HG03039 (cell line): ENCODE data around the gene RAMACL.
"Not testable (repeated sequence)": the region's sequence is repeated elsewhere in the genome, so short reads cannot be mapped to it uniquely, and the experiment has no call there.

ENCODE experiments used
- ATAC-seq: cut with Tn5 transposase; IDR thresholded peaks from one replicate; pipeline ENCODE4 v1.9.1; 2021; ENCODE audit warnings: mild to moderate bottlenecking, moderate library complexity; ENCODE audit not compliant: unreplicated experiment

RAMACL gene

DNA sequence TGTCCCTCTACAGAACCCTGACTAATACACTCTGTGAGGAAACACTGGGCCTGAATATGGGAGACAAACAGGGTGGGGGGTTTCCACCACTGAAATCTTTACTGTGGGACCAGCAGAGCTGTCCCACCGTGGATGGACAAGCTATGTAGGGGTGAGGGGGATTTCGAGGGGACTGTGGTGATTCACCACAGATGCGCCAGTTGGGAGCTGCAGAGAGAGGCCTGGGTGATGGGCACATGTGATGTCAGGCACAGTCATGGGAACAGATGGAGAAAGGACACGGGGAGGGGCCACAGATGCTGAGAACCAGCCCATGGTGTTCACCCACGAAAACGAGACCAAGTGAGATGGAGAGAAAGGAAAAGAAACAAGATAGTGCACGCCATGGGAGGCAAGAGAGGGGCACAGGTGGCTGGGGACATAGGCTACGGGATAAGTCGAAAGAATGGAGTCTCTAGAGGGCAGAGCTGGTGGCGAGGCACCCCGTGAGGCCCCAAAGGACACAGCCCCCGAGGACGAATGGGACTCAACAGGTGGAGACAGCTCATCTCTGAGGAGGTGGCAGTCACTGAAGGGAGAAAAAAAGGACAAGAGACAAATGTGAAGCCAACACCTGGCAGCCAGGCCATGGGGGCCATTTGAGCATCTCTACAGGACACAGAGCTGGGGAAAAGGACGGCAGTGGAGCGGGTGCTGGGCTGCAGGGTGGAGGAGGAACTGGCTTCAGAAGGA lies 10.5 kb upstream of the RAMACL start:
- ATAC-seq, result no peak

DNA sequence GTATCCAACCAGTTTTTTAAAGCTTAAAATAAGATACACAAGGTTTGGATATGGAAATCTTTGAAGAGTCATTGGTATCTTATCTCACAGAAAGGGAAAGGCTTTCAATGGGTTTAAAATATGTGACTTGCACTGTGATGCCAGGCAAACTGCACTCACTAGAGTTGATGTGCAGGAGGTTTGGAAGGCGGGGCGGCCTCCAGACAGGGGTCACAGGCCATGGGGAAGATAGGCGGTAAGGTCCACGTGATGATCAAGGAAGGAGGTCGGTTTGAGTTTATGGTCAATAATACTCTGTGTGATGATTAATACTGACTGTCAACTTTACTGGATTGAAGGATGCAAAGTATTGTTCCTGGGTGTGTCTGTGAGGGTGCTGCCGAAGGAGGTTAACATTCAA lies 9.5 kb upstream of the RAMACL start:
- ATAC-seq, result no peak

DNA sequence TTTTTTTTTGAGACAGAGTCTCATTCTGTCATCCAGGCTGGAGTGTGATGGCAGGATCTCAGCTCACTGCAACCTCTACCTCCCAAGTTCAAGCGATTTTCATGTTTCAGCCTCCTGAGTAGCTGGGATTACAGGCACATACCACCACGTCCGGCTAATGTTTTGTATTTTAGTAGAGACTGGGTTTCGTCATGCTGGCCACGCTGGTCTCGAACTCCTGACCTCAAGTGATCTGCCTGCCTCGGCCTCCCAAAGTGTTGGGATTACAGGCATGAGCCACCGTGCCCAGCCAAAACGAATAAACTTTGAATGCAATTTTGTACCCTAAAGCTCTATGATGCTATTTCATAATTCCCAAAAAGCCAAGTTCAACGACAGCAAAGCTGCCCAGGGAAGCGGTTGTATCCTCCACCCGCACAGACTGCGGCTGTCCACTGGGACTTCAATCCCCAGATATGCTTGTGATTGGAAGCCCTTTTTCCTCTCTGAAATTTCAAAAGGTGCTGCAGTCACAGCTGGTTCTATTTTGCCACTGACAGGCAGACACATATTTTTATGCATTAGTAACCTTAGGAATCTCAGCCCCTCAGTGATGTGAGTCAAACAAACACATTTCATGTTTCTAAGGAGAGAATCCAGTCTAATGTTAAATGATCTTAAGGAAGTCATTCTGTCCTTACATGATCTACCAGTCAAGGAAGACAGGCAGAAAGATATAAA lies 8.7 kb upstream of the RAMACL start:
- no peak for ATAC-seq

DNA sequence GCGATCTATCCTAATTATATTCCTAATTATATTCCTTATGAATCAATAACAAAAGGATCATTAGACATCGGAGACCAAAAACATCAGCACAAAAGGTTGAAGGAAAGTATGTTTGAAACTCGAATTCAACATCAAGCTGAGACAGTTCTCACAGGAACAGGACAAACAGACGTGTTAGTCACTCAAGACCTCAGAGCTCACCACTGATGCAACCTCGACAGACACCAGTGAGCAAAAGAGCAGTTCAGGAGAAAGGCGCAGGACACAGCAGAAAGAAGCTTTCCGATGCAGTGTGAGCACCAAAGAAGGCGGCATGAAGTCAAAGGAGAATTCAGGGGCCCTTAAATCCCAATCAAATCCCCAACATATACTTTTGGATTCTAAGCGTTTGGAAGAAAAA lies 6.3 kb upstream of the RAMACL start:
- no peak for ATAC-seq

DNA sequence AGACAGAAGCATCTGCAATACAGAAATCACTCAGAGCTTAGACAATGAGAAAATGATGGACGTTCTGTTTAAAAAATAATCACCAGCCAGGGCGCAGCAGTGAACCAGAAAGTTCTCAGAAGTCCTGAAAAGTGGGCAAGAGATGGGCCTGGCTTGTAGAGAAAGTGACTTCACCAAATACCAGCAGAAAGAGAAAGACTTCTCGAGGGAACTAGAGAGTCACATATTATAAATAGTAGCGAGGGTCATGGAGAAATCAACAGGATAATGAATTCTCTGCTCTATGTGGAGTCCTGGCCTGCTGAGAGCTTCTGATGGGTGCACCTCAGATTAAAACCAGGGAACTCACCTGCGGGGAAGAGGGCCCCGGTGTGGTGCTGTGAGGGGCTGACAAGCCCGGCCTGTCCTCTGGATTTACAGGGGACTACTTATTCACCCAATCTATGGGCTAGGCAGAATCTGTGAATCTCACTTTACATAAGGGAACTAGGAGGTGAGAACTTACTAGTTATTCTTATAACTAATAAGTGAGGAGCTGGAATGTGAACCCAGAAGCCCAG lies 5.6 kb upstream of the RAMACL start:
- ATAC-seq, result no peak

DNA sequence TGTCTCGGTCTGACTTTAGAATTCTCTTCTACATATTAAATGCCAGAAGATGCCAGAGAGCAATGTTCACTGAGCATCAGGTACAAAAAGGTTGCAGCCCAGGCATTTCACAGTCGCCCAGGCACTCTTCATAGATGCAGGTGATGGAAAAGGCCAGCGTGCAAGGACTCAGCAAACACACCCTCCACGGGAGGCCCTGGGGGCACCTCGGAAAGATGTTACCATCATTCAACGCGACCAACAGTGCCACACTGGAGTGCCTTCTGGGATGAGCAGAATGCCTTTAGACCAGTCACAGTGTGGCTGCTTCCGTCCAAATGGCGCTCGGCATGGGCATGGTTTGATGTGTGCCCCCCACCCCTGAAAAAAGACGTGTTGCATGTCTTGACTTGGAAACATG lies 4.5 kb upstream of the RAMACL start:
- ATAC-seq, result no peak

DNA sequence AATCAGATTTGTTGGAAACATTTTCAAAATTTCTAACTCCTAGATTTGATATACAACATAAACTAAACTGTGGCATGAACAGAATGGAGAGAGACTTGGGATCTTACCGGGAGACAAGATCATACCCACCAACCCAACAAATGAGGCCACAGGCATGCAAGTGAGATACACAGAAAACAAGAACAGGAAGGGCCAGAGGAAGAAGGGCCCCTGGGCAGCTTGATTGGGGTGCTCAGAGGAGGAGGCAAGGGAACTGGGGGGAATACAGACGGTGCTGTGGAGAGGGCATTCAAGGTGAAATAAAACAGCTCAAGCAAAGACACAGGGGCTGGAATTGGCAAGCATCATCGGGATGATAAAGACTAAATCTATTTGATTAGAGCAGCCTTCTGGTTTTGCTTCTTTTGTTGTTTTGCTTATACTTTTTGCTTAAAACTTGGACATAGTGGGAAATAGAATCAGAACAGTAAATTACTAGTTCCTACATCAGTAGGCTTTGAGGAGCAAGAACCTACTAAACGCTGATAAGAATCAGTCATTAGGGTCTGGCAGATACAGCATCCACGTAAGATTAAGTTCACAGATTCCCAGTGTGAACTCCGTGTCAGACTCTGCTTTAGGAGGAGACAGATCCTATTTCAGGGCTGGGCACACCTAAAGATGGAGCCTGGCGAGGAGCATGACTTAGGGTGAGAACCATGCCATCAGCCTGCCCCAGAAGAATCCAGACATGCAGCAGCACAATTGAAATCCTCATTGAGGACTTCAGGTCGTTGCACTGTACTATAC lies 3.5 kb upstream of the RAMACL start:
- ATAC-seq, result no peak

DNA sequence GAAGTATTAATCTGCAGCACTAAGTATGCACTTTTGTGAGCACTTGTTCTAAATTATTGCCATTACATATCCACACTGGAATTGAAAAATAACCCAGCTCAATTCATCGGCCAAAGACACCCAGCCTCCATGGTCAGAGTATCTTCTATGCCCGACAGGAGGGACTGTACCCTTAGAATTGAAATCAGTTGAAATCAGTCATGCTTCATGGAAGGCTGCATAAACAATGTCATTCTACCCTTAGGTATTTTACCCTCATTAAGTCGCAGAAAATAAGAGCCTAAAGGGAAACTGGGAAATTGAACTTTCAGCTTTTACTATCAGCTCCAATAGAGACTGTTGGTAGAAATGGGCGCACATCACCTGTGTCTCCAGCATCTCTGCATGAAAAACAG lies 2.9 kb upstream of the RAMACL start:
- peak; percentile 24 for ATAC-seq

DNA sequence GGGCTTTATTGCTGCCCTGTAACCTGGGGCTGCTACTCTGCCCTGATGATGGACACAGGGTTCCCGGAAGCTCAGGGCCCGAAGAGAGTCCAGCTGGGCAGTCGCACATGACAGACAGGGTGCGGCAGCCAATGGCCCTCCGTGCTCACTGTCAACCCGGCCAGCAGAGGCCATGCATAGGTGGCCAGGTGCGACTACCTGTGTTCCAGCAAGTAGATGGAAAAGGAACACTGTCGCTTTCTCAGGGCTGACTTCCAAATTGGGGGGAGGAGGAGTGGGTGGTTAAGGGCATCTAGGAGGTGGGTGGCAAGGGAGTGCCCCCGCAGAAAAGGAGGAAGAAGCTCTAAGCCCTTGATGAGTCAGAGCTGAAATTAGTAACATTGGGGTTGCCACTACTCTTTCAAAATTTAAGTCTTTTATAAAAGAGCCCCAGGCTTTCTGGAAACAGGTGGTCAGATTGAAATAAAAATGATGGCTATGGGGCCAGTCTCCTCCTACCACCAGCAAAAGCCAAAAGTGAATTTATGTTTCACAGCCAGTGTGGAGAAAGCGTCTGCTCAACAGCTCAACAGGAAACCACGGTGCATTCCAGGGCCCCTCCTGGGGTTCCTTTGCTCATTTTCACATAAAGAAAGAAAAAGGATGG lies 2.3 kb upstream of the RAMACL start:
- ATAC-seq, result peak; percentile 28

DNA sequence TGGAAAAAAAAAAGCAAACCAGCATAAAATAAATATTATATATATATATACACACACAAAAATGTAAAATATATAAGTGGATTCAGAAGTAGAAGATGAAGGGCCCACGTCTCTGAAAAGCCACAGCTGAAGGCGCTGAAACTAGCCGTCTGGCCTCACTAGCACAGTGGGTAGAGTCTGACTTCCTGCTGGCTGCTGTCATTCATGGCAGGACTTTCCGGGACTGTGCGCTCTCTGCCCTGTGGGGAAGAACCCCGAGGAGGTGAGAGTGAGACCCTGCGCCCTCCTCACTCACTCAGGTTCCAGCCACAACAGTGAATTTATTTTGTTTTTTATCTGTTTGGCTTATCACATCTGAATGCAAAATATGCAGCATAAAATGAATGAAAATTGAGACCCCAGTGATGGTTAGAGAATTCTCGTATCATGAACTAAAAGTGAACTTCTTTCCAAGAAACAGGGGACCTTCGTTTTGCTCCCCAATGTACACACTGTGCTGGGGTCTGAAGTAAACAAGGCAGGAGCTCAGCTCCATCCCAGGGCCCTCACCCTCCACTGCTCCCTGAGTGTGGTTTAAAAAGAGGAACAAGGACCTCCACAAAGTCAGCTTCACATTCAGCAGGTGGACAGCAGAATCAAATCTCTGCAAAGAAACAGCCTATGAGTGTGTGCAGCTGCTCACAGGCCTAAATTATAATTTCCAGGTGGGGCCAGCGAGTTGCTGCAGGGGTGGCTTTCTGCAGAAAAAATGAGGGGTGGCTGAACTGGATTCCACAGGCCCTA lies 1.3 kb upstream of the RAMACL start:
- ATAC-seq, result peak; percentile 49

DNA sequence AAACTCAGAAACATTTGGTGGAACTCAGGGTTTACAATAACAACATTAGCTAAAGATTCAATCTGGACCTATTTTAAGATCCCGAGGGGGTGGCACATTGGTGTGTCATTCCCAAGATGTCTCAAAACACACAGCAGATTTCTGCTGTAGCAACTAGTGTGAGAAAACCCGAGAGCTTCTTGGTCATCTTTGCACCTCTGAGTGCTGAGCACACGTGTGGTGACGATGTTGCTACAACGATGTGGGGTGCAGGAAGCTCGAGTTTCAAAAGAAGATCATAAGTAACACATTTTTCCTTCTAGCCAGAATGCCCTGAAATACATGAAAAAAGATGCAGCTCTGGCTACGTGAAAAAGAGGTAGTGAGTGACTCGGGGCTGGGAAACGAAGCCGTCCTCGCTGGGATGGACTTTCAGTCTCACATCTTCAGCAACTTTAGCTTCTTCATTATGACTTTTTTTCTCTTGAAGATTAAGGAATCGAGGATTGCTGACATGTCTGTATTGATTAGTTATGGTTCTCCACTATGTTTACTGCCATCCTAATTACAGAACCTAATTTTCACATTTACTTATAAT lies 1.5 kb downstream of the RAMACL start:
- ATAC-seq, result no peak

DNA sequence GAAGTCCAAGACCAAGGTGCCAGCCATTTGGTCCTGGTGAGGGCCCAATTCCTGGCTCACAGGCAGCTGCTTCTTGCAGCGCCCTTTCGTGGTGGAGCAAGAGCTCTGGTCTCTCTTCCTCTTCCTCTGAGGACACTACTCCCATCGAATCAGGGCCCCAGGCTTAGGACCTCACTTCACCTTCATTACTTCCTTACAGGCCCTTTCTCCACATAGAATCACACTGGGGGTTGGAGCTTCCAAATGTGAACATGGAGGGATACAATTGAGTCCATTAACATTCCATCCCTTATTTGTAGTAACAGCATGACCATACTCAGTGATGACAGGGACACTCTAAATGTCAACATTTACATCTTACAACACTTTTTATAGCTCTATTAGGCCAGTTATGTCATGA lies 2.3 kb downstream of the RAMACL start:
- no peak for ATAC-seq

DNA sequence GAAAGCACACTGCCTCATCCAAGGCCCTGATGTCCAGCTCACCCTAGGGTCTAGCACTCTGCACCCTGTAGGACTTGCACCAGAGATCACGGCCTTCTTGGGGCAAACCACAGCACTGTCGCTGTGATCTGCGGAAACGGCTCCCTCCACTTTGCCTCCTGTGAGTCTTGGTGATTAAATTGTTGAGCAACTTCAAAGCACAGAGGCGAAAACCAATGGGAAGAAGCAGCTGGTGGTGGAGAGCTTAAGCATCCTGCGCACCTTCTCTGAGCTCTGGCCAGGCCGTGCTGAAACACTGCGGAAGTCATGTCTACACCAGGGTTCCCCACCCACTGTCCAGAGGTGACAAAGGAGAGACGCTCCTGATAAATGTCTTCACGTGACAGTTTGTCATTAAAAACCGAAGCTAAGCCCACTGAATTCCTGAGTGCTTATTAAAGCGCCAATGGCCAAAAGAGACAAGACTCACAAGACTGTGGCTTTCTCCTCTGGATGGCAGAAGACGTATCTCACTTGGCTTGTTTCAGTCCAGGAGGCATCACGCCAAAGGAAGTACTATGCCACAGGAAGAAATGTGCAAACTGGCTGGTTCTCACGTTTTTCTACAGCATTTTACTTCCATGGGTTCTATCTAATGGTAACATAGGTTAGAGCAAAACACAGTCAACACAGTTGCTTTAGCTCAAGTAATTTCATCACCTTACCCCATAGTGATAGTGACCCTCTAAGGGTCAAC lies 3.1 kb downstream of the RAMACL start:
- ATAC-seq, result no peak

DNA sequence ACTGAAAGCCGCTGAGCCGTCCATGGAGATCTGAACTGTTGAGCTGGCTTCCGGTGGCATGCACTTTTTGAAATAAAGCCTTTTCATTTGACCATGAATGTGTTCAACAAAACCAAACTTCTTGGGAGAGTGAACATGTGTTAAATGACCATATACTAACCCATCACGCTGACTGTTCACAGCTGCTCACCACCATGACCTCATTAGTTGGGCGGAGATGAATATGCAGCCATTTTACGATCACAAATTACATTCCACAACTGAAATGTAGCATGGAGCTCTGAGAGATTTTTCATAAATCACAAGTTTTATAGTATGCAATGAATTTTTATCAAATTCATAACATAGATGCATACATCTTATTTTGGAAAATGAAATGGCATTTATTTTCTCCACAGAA lies 4.2 kb downstream of the RAMACL start:
- ATAC-seq, result no peak

DNA sequence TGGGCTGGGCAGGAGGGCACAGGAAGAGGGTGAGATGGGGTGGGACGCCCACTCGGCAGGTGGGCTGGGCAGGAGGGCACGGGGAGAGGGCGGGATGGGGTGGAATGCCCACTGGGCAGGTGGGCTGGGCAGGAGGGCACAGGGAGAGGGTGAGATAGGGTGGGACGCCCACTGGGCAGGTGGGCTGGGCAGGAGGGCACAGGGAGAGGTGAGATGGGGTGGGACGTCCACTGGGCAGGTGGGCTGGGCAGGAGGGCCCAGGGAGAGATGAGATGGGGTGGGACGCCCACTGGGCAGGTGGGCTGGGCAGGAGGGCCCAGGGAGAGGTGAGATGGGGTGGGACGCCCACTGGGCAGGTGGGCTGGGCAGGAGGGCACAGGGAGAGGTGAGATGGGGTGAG lies 4.7 kb downstream of the RAMACL start:
- not testable (repeated sequence) for ATAC-seq

DNA sequence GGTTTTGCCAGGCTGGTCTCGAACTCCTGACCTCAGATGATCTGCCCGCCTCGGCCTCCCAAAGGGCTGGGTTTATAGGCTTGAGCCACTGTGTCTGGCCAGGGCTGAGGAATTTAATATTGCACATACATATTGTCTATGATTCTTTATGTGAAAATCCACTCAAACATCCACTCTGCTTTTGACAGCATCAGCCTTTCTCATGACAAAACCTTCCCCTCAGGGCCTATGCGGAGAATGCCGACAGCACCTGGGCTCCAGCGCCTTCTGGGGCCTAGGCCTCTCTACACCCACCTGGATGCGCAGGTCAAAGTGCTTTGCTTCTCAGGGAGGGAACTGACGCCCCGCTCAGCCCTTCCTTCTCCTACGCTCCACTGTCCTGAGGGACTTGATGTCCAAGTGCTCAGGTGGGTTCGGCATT lies 5.4 kb downstream of the RAMACL start:
- ATAC-seq, result no peak

DNA sequence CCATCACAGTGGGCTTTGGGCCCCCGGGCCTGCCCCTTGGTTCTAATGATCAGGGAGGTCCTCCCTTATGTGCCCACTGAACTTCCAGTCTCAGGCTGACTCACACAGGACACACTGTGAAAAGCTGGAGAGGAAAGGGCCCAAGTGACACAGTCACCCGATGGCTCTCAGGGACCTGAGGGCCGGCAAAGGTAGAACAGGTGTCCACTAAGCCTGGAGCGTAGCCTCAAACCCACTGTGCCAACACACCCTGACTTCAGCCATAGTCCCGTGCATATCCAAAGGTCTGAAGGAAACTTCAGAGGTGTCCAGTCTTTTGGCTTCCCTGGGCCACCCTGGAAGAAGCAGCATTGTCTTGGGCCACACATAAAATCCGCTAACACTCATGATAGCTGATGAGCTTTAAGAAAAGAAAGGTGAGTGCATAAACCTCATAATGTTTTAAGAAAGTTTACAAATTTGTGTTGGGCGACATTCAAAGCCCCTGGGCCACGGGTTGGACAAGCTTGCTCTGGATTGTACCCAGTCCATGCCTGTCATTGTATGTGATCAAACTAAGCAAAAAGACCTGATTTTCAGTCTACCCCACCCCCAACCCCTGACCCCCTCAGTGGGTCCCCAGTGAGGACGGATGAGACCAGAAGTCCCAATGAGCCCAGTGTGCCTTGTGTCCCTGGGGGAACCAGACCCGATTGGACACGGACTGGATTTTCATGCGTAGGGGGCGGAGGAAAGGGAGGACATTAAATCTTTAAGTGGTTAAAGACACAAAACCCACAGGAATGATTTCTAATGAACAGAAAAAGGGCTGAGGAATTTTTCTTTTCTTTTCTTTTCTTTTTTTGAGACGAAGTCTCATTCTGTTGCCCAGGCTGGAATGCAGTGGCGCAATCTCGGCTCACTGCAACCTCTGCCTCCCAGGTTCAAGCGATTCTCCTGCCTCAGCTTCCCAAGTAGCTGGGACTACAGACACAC lies 6.1 kb downstream of the RAMACL start:
- ATAC-seq, result no peak

DNA sequence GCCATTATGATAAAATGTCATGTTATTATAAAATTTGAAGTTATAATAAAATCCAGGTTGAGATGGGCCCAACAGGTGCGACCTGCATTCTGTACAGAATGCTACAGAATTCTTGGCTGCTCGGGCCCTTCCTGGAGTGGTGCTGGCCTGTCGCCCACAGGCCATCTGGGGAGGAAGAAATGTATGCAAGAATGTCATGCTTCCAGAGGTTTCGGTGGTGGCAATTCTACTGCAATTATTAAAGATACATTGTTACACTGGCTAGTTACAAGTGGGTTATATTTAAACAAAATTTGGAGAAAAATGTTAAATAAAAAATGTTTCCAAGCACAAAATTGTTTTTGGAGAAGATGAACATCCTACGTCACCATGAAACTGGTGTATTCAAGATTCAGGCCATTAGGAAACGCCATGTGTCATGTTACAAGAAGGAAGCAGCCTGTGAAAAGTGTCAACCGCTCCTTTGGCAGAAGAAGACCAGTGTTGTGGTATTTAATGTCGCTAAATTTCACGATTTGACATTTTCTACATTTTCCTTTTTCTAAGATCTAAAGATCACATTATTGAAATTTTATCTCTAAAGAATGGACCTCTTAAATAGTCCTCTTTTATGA lies 7.1 kb downstream of the RAMACL start:
- no peak for ATAC-seq
